ENCODE measurements around the gene LRRC56. TPM values are rescaled to one million over a fixed set of nuclear protein-coding genes. Genes with fewer than 3 reads are reported as not detected.

LRRC56 gene
- total RNA-seq, 1 donor from 2014 or later = 1.3 TPM

GRCh38 chr11:557328-558132, 20.2 kb downstream of the LRRC56 start:
- DNase-seq (ENCODE audit: low read depth) = no peak

DNA sequence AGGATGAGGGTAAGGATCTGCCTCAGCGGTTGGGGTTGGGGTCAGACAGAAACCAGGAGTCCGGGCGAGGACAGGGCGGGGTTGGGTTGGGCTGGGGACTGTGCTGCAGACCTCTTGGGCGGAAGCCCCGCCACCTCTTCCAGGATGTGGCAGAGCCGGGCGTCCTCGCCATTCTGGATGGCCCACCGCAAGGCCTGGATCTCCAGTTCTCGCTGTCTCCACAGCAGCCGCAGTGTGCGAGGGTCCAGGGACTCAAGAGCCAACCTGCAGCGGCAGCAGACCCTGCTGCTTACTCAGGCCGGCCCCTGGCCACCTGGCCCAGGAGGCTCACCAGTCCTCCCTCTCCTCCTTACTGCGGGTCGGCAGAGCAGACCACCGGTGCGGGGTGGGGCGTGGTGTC, 21.2 kb downstream of the LRRC56 start:
- no peak for DNase-seq (ENCODE audit: low read depth)

GRCh38 chr11:559020-559620, 21.8 kb downstream of the LRRC56 start:
- DNase-seq (ENCODE audit: low read depth) = no peak

GRCh38 chr11:559712-560304, 22.5 kb downstream of the LRRC56 start:
- DNase-seq (ENCODE audit: low read depth) = no peak

GRCh38 chr11:560305-561147, 23.2 kb downstream of the LRRC56 start, which contains the start of the genes LMNTD2 and RASSF7:
Gene LMNTD2, minus strand, starts transcription at chr11:560738. Its CDS starts 22 bp downstream, at chr11:560716.
Gene RASSF7, plus strand, starts transcription at chr11:560970. Its CDS starts 799 bp downstream, at chr11:561769.
- DNase-seq (ENCODE audit: low read depth) = peak; percentile 81

- DNase-seq (ENCODE audit: low read depth) = peak; percentile 41
Measured at GRCh38 chr11:561148-562003, 24.0 kb downstream of the LRRC56 start.

- DNase-seq (ENCODE audit: low read depth) = no peak
Measured at GRCh38 chr11:562046-562645, 24.8 kb downstream of the LRRC56 start.

- DNase-seq (ENCODE audit: low read depth) = no peak
Measured at GRCh38 chr11:563066-563811, 25.9 kb downstream of the LRRC56 start.

- DNase-seq (ENCODE audit: low read depth) = no peak
Measured at GRCh38 chr11:563812-564578, 26.7 kb downstream of the LRRC56 start.

DNA sequence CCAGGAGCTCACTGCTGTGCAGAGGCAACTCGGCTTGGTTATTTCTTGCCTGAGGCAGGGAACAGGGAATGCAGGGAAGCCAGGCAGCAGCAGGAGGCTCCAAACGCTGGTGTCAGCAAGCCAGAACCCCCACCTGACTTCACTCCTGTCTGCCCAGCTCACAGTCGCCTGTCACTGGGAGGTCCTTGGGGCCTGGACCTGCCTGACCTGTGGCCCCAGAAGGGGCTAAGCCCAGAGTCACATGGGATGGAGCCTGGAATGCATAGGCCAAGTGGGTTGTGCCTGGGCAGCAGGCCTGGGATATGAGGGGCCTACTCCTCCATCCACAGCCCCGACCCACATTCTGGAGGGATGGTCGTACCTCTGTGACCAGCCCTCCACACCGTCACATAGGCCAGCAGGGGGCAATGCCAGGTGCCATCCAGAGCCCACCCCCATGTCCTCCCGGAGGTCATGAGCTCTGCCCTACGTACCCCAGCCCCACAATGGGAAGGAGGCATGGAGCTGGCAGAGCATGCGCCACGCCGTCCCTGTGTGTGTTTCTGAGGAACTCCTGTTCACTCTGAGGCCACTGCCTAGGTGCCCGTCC, 28.7 kb downstream of the LRRC56 start:
- DNase-seq (ENCODE audit: low read depth) = no peak

- peak; percentile 26 for DNase-seq (ENCODE audit: low read depth)
Measured at GRCh38 chr11:567011-567628, 29.8 kb downstream of the LRRC56 start.

DNA sequence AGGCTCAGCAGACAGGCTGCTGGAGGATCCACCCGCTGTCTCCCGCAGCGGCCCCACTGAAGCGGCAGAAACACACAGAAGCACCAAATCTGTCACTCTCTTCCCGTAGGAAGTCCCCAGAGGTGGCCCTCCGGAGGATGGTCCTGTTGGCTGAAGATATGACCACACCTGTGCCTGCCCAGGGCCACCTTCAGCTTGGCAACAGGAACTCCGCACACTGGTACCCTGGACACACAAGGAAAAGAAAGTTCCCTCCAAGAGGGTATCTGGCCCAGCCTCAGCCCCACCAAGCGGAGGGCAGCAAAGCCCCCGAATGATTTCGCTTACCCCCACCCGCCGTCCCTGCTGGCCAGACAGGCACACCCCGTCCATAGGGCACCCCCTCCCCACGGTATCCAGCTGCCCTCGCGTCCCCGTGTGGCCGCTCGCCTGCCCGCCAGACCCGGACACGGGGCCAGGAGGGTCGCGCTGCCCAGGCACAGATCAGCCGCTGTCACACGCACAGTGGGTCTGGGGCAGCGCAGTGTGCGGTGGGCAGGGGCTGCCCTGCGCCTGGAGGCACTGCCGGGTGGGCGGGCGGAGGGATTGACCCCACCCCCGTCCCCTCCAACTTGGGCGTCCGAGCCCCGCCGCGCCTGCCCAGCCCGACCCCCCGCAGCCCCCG, 30.4 kb downstream of the LRRC56 start:
- no peak for DNase-seq (ENCODE audit: low read depth)

DNA sequence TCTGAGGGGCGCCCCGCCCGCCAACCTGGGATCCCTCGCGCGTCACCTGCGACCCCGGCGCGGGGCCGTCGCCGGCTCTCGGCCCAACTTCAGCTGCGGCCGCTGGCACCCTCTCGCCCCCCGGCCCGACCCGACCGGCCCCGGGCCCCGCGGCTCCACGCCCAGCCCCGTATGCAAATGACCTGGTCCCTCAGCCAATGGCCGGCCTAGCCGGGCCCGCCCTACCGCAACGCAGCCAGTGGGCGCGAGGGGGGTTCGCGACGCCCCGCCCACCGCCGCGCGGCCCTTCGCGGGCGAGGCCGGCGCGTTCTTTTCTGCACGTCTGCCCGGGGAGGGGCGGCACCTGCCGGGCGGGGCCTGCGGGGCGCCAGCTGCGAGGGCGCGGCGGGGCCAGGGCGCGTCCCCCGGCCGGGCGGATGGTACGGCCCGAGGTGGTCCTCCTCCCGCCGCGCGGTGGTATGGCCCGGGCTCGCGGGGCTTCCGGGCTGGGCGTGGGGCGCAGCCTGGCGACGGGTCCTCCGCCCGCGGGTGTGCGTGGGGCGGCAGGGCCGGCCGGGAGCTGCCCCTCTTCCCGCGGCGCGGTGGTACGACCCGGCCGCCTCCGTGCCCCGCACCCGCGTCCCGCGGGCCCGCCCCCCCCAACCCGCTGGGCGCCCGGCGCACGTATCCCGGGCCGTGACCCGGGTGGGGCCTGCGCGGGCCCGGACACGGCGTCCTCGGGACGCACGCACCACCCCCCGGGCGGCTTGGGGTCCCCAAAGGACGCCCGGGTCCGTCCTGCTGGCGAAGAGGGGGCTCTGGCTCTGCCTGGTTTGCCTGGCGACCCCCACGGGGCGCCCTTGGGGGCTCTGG, 31.2 kb downstream of the LRRC56 start:
- DNase-seq (ENCODE audit: low read depth) = peak; percentile 95

DNA sequence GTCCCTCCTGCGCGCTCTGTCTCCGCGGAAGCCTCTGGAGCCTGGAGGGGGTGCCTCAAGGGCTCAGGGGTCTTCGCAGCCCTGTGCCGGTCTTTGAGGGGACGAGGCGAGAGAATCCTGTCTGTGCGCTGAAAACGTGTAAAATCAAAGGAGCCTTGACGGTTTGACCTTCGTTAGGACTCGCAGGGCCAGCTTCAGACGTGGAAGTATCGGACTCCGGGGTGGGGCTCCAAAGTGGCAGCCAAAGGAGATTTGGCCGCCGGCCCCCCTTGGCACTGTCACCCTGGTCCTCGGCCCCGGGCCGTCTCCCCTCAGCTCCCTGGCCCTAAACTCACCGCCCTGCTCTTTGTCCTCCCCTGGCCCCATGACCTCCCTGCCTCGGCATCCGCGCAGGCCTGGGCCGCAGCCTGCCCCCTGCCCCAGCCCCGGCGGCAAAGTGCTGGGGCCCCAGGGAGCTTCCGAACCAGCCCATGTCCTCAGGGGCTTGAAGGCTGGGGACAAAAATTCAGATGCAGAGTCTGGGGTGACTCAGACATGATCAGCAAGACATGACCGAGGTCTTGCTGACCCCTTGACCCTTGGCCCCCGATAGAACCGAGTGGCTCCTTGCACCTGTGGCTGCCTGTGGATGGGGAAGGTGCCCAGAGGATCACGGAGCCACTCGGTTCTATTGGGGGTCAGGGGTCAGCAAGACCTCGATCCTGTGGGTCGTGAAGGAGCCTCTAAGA, 32.0 kb downstream of the LRRC56 start:
- no peak for DNase-seq (ENCODE audit: low read depth)

DNA sequence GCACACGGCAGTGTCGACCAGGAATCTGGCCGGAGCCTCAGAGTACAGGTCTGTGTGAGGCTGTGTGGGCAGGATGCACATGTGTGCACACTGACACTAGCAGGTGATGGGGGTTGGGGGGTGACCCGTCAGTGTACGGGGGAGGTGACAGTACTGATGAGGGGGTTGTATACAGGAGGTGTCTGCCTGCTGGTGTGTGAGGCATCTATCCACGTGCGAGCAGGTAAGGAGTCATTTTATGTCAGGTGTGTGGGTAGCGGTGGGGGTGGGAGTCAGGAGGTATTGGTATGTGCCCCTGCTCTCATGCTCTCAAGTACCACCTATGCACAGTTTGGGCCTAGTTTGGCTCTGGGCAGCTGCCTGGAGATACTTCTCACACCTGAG, 34.5 kb downstream of the LRRC56 start:
- DNase-seq (ENCODE audit: low read depth) = no peak

All from myocyte (in vitro differentiated cells).